Mammary epithelial cell (primary cell): ENCODE measurements around the gene INCA1.

Experiments used
- CTCF ChIP-seq, 2 donors: IDR thresholded peaks in 1 of 2; conservative IDR thresholded peaks in 1 of 2; 2 replicates each; pipeline ENCODE4 v1.5.1; 2011 to 2012; ENCODE audit warnings: inconsistent platforms in 2 of 2, low read length in 2 of 2, mild to moderate bottlenecking in 2 of 2, control low read depth in 1 of 2, low read depth in 1 of 2; ENCODE audit not compliant: insufficient read depth in 1 of 2; ENCODE audit errors: extremely low read depth in 1 of 2
- EZH2 ChIP-seq: IDR thresholded peaks from 2 replicates; pipeline ENCODE4 v1.6.1; 2012; ENCODE audit warnings: low read length, inconsistent platforms, borderline replicate concordance

GRCh38 chr17:5032865-5033264, 35.5 kb upstream of the INCA1 start:
- TF ChIP-seq EZH2 (no peak), CTCF (conservative IDR thresholded peaks at IDR 0.05 in 1 of 2, IDR thresholded peaks at IDR 0.05 in 1 of 2; ENCODE audit: extremely low read depth in 1 of 2, insufficient read depth in 1 of 2, low read depth in 1 of 2, low read length in 2 of 2) (no peak)
